HEK293 (cell line): ENCODE data around the gene ATP10A.

Experiments used
- OVOL3 ChIP-seq: fragments of 450-650 bp; formaldehyde crosslinking; IDR thresholded peaks from 2 replicates; pipeline ENCODE4 v1.5.1; 2016; ENCODE audit warnings: missing biosample characterization, missing genetic modification characterization
- SP3 ChIP-seq: fragments of 450-650 bp; formaldehyde crosslinking; IDR thresholded peaks from 2 replicates; pipeline ENCODE4 v1.5.1; 2016; ENCODE audit warnings: missing biosample characterization, missing genetic modification characterization
- ZNF366 ChIP-seq: fragments of 450-650 bp; formaldehyde crosslinking; conservative IDR thresholded peaks from 2 replicates; pipeline ENCODE4 v1.5.1; 2016; ENCODE audit warnings: missing biosample characterization, missing genetic modification characterization
- ZNF843 ChIP-seq: fragments of 450-650 bp; formaldehyde crosslinking; IDR thresholded peaks from 2 replicates; pipeline ENCODE4 v1.5.1; 2016; ENCODE audit warnings: missing biosample characterization, missing genetic modification characterization
- TF ChIP-seq, protein P1 (sequence below): fragments of 450-650 bp; formaldehyde crosslinking; IDR thresholded peaks from 2 replicates; pipeline ENCODE4 v1.5.1; 2017; ENCODE audit warnings: missing biosample characterization, mild to moderate bottlenecking, missing genetic modification characterization, moderate library complexity
- TF ChIP-seq, protein P2 (sequence below): fragments of 450-650 bp; formaldehyde crosslinking; IDR thresholded peaks from 2 replicates; pipeline ENCODE4 v1.5.1; 2016; ENCODE audit warnings: missing biosample characterization, missing genetic modification characterization
- TF ChIP-seq, protein P3 (sequence below): fragments of 450-650 bp; IDR thresholded peaks from 2 replicates; pipeline ENCODE4 v1.5.1; 2018; ENCODE audit warnings: missing biosample characterization, missing genetic modification characterization
- TF ChIP-seq, protein P4 (sequence below): fragments of 450-650 bp; formaldehyde crosslinking; IDR thresholded peaks from 2 replicates; pipeline ENCODE4 v1.5.1; 2016; ENCODE audit warnings: missing biosample characterization, missing genetic modification characterization, borderline replicate concordance
- TF ChIP-seq, protein P5 (sequence below): fragments of 450-650 bp; formaldehyde crosslinking; IDR thresholded peaks from 2 replicates; pipeline ENCODE4 v1.5.1; 2016; ENCODE audit warnings: missing biosample characterization, missing genetic modification characterization

DNA sequence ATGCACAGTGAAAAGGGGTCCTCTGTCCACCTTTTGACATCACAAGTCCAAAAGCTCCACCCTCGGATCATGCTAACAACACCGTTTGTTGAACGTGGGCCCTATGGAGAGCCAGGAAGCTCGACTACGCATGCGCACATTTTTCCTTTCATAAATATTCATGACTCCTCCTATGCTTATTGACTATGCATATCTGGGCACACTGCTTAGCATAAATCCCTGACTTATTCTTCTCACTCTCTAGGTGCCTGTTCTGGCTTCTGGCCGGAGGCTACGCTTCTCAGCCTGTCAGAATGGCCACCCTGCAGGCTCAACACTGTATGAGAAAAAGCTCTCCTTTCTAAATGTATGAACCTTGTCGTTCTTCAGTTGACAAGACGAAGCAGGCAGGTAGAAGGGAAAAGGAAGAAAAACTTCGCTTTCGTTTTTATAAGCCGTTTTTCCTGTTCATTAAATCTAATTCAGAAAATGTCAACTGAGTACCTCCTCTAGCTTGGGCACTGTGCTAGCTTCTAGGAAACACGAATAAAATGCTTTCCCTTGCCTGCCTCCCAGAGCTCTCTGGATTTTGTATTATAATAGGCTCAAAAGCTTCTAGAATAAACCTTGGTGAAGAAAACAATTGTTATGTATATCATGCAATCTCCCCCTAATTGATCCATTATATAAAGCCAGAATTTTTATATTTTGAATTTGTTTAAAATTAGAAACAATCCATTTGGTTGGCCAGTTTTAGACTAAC lies 207.7 kb downstream of the ATP10A start:
- TF ChIP-seq, protein P1, sequence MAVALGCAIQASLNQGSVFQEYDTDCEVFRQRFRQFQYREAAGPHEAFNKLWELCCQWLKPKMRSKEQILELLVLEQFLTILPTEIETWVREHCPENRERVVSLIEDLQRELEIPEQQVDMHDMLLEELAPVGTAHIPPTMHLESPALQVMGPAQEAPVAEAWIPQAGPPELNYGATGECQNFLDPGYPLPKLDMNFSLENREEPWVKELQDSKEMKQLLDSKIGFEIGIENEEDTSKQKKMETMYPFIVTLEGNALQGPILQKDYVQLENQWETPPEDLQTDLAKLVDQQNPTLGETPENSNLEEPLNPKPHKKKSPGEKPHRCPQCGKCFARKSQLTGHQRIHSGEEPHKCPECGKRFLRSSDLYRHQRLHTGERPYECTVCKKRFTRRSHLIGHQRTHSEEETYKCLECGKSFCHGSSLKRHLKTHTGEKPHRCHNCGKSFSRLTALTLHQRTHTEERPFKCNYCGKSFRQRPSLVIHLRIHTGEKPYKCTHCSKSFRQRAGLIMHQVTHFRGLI (tag by site-specific recombination): no peak
- TF ChIP-seq ZNF366 (tag by site-specific recombination) (no peak), OVOL3 (tag by site-specific recombination) (no peak), SP3 (no peak), ZNF843 (no peak)
- TF ChIP-seq, protein P2, sequence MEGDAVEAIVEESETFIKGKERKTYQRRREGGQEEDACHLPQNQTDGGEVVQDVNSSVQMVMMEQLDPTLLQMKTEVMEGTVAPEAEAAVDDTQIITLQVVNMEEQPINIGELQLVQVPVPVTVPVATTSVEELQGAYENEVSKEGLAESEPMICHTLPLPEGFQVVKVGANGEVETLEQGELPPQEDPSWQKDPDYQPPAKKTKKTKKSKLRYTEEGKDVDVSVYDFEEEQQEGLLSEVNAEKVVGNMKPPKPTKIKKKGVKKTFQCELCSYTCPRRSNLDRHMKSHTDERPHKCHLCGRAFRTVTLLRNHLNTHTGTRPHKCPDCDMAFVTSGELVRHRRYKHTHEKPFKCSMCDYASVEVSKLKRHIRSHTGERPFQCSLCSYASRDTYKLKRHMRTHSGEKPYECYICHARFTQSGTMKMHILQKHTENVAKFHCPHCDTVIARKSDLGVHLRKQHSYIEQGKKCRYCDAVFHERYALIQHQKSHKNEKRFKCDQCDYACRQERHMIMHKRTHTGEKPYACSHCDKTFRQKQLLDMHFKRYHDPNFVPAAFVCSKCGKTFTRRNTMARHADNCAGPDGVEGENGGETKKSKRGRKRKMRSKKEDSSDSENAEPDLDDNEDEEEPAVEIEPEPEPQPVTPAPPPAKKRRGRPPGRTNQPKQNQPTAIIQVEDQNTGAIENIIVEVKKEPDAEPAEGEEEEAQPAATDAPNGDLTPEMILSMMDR: no peak
- TF ChIP-seq, protein P3, sequence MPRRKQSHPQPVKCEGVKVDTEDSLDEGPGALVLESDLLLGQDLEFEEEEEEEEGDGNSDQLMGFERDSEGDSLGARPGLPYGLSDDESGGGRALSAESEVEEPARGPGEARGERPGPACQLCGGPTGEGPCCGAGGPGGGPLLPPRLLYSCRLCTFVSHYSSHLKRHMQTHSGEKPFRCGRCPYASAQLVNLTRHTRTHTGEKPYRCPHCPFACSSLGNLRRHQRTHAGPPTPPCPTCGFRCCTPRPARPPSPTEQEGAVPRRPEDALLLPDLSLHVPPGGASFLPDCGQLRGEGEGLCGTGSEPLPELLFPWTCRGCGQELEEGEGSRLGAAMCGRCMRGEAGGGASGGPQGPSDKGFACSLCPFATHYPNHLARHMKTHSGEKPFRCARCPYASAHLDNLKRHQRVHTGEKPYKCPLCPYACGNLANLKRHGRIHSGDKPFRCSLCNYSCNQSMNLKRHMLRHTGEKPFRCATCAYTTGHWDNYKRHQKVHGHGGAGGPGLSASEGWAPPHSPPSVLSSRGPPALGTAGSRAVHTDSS (tag by site-specific recombination): no peak
- TF ChIP-seq, protein P4, sequence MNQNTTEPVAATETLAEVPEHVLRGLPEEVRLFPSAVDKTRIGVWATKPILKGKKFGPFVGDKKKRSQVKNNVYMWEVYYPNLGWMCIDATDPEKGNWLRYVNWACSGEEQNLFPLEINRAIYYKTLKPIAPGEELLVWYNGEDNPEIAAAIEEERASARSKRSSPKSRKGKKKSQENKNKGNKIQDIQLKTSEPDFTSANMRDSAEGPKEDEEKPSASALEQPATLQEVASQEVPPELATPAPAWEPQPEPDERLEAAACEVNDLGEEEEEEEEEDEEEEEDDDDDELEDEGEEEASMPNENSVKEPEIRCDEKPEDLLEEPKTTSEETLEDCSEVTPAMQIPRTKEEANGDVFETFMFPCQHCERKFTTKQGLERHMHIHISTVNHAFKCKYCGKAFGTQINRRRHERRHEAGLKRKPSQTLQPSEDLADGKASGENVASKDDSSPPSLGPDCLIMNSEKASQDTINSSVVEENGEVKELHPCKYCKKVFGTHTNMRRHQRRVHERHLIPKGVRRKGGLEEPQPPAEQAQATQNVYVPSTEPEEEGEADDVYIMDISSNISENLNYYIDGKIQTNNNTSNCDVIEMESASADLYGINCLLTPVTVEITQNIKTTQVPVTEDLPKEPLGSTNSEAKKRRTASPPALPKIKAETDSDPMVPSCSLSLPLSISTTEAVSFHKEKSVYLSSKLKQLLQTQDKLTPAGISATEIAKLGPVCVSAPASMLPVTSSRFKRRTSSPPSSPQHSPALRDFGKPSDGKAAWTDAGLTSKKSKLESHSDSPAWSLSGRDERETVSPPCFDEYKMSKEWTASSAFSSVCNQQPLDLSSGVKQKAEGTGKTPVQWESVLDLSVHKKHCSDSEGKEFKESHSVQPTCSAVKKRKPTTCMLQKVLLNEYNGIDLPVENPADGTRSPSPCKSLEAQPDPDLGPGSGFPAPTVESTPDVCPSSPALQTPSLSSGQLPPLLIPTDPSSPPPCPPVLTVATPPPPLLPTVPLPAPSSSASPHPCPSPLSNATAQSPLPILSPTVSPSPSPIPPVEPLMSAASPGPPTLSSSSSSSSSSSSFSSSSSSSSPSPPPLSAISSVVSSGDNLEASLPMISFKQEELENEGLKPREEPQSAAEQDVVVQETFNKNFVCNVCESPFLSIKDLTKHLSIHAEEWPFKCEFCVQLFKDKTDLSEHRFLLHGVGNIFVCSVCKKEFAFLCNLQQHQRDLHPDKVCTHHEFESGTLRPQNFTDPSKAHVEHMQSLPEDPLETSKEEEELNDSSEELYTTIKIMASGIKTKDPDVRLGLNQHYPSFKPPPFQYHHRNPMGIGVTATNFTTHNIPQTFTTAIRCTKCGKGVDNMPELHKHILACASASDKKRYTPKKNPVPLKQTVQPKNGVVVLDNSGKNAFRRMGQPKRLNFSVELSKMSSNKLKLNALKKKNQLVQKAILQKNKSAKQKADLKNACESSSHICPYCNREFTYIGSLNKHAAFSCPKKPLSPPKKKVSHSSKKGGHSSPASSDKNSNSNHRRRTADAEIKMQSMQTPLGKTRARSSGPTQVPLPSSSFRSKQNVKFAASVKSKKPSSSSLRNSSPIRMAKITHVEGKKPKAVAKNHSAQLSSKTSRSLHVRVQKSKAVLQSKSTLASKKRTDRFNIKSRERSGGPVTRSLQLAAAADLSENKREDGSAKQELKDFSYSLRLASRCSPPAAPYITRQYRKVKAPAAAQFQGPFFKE (tag by site-specific recombination): no peak
- TF ChIP-seq, protein P5, sequence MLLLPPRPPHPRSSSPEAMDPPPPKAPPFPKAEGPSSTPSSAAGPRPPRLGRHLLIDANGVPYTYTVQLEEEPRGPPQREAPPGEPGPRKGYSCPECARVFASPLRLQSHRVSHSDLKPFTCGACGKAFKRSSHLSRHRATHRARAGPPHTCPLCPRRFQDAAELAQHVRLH (tag by site-specific recombination): no peak
